DND-41 (cell line): ENCODE measurements around the gene BUD31.

Source experiments
- CTCF ChIP-seq: IDR thresholded peaks from 2 replicates; pipeline ENCODE4 v1.5.1; 2012; ENCODE audit warnings: borderline replicate concordance, low read length, moderate library complexity, mild to moderate bottlenecking; ENCODE audit not compliant: poor library complexity, severe bottlenecking; ENCODE audit errors: extremely low read depth
- EZH2 ChIP-seq: IDR thresholded peaks from 3 replicates; pipeline ENCODE4 v1.6.1; 2012; ENCODE audit warnings: borderline replicate concordance, low read depth, mild to moderate bottlenecking, moderate library complexity, low read length, inconsistent platforms; ENCODE audit not compliant: severe bottlenecking

DNA sequence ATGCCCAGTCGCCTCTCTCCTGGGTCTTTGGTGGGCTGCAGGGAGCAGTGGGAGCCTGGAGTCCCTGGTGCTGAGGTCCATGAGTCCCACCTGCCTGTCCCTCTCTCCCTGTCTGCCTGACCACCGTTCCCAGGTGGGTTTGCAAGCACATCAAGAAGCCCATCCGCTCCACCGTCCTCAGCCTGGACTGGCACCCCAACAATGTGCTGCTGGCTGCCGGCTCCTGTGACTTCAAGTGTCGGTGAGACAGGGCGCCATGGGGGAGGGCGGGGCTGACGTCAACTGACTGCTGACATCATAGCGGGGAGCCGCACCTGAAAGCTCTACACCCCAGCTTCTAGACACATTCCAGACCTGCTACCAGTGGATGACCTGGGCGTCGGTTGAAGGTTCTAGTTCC, 19.0 kb upstream of the BUD31 start:
- TF ChIP-seq EZH2, result no peak
- TF ChIP-seq CTCF, result no peak
